Natural killer cell treated with Interleukin-12 subunit alpha and Interleukin-12 subunit beta and Interleukin-15 and Interleukin-18, amount 100 ng/mL, for 72 hours (primary cell): ENCODE results near the gene RCN1. TPM values are rescaled to one million over a fixed set of nuclear protein-coding genes. Genes with fewer than 3 reads are reported as not detected.
"Not testable (repeated sequence)": the region's sequence is repeated elsewhere in the genome, so short reads cannot be mapped to it uniquely, and the experiment has no call there.

ENCODE experiments used
- ATAC-seq, 2 donors: fragments of 150-1000 bp; cut with Tn5 transposase in 1 of 2; sonication (Bioruptor Pico), chemical (Tn5 transposase) in 1 of 2; 2 replicates each; pipeline ENCODE4 v1.10.0; 2021
- DNase-seq: peaks from one replicate; pipeline ENCODE4 v3.0.0; 2022; ENCODE audit warnings: low spot score
- H3K27ac Mint-ChIP-seq, 2 donors: 1 replicate in 1 of 2; 2 replicates in 1 of 2; pipeline ENCODE4 v1.8.0; 2022; ENCODE audit warnings: mixed read lengths in 2 of 2, mild to moderate bottlenecking in 1 of 2, moderate library complexity in 1 of 2
- H3K27me3 Mint-ChIP-seq, 2 donors: 1 replicate in 1 of 2; 2 replicates in 1 of 2; pipeline ENCODE4 v1.8.0; 2022; ENCODE audit warnings: mixed read lengths in 2 of 2
- H3K36me3 Mint-ChIP-seq: one replicate; pipeline ENCODE4 v1.8.0; 2022; ENCODE audit warnings: mixed read lengths
- H3K4me1 Mint-ChIP-seq, 2 donors: 1 replicate in 1 of 2; 2 replicates in 1 of 2; pipeline ENCODE4 v1.8.0; 2022; ENCODE audit warnings: low read depth in 2 of 2, mixed read lengths in 2 of 2, mild to moderate bottlenecking in 1 of 2
- H3K4me3 Mint-ChIP-seq: one replicate; pipeline ENCODE4 v1.8.0; 2022; ENCODE audit warnings: mixed read lengths
- H3K9me3 Mint-ChIP-seq: 2 replicates; pipeline ENCODE4 v1.8.0; 2022; ENCODE audit warnings: mixed read lengths
- total RNA-seq, 2 donors: library from RNA; stranded (reverse); gene quantifications; one replicate each; pipeline ENCODE4 v1.2.3, GENCODE V29; 2022

RCN1 gene
- total RNA-seq, 2 donors from 2014 or later = 22.8 to 25.7 TPM

- H3K4me3 Mint-ChIP-seq = no peak overlapping the region
- no peak for ATAC-seq
- H3K27me3 Mint-ChIP-seq = peaks cover 0 to 8% of the 10 kb centered on the region in 2 donors
- no peak for DNase-seq
- no peak overlapping the region for H3K27ac Mint-ChIP-seq
- peaks cover 2% of the 10 kb centered on the region for H3K36me3 Mint-ChIP-seq
- peaks cover 0 to 2% of the 10 kb centered on the region in 2 donors for H3K4me1 Mint-ChIP-seq
- H3K9me3 Mint-ChIP-seq = no peaks in the 10 kb centered on the region
Measured at GRCh38 chr11:32109138-32109537, 18.3 kb downstream of the RCN1 start.

- Mint-ChIP-seq H3K4me3 (no peak overlapping the region), H3K36me3 (no peaks in the 10 kb centered on the region), H3K27me3 (peaks cover 0 to 8% of the 10 kb centered on the region in 2 donors), H3K27ac (no peak overlapping the region), H3K9me3 (no peaks in the 10 kb centered on the region), H3K4me1 (peaks cover 0 to 2% of the 10 kb centered on the region in 2 donors)
- ATAC-seq = no peak
- no peak for DNase-seq
Measured at GRCh38 chr11:32109592-32109991, 18.7 kb downstream of the RCN1 start.

- ATAC-seq (no peak), DNase-seq (no peak)
- Mint-ChIP-seq H3K4me3 (no peak overlapping the region), H3K27ac (no peak overlapping the region), H3K27me3 (peaks cover 0 to 12% of the 10 kb centered on the region in 2 donors), H3K36me3 (no peaks in the 10 kb centered on the region), H3K9me3 (no peaks in the 10 kb centered on the region), H3K4me1 (peaks cover 2 to 7% of the 10 kb centered on the region in 2 donors)
Measured at GRCh38 chr11:32110795-32111194, 19.9 kb downstream of the RCN1 start.

DNA sequence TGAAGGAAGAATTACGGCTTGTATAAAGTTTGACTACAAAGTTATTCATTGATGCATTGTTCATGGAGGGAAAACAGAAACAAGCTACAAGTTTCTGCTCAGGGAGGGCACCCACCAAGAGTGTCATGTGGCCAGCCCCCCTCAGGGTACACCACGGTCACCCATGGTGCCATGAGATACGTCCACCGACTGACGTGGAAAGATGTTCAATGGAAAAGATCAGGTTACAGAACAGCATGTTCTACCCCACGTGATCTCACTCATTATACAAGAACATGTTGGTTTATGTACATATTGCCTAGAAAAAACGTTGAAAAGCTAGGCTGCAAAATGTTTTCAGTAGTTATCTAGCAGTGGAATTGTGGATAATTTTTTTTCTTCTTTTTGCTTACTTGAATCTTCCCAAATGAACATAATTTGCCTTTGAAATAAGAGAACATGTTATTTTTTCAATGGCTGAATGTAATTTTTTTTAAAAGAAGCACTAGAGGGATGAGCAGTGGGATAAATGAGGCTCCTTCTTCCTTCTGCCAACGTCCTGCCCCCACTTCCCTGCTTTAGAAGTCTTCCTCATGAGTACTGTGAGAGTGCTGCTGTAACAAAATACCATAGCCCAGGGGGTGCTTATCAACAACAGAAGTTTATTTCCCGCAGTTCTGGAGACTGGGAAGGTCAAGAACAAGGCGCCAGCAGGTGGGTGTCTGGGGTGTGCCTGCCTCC is 22.5 kb downstream of the RCN1 start:
- ATAC-seq (no peak), DNase-seq (no peak)
- H3K9me3 Mint-ChIP-seq = no peaks in the 10 kb centered on the region
- peaks cover 12 to 24% of the 10 kb centered on the region in 2 donors for H3K4me1 Mint-ChIP-seq
- H3K4me3 Mint-ChIP-seq = no peak overlapping the region
- H3K27ac Mint-ChIP-seq = no peak overlapping the region
- H3K36me3 Mint-ChIP-seq = no peaks in the 10 kb centered on the region
- H3K27me3 Mint-ChIP-seq = peaks cover 0 to 12% of the 10 kb centered on the region in 2 donors

GRCh38 chr11:32113920-32114203 is 23.0 kb downstream of the RCN1 start:
- Mint-ChIP-seq H3K27ac (no peak overlapping the region), H3K36me3 (no peaks in the 10 kb centered on the region), H3K4me3 (no peak overlapping the region), H3K4me1 (peaks cover 12 to 24% of the 10 kb centered on the region in 2 donors), H3K27me3 (peaks cover 0 to 12% of the 10 kb centered on the region in 2 donors), H3K9me3 (no peaks in the 10 kb centered on the region)
- DNase-seq (no peak), ATAC-seq (no peak)

- peaks cover 3% of the 10 kb centered on the region for H3K36me3 Mint-ChIP-seq
- peaks cover 14 to 26% of the 10 kb centered on the region in 2 donors for H3K4me1 Mint-ChIP-seq
- no peak overlapping the region for H3K4me3 Mint-ChIP-seq
- H3K27ac Mint-ChIP-seq = peak overlapping the region in 1 of 2 donors; percentile 82
- DNase-seq = no peak
- no peak for ATAC-seq
- peaks cover 0 to 12% of the 10 kb centered on the region in 2 donors for H3K27me3 Mint-ChIP-seq
- no peaks in the 10 kb centered on the region for H3K9me3 Mint-ChIP-seq
Measured at GRCh38 chr11:32115446-32115845, 24.6 kb downstream of the RCN1 start.

DNA sequence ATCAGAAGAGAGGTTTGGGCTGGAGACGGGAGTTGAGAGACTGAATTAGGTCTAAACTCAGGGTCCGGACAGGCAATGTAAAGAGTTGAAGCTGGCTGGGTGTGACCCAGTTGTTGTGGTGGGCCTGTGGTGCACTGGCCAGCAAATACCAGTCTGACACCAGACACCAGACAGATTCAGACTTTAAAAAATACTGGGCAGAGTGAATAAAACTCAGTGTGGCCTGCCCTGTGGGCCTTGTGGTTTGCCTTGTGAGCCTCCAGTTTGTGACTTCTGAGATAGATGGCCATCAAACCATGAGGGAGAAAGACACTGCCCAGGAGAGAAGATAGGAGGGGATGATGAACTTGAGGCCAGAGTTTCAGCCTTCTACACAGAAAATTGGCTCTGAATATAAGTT is 25.8 kb downstream of the RCN1 start:
- ATAC-seq (peak in 1 of 2 donors; percentile 52), DNase-seq (no peak)
- peaks cover 24 to 34% of the 10 kb centered on the region in 2 donors for H3K4me1 Mint-ChIP-seq
- H3K9me3 Mint-ChIP-seq = no peaks in the 10 kb centered on the region
- H3K4me3 Mint-ChIP-seq = no peak overlapping the region
- H3K27me3 Mint-ChIP-seq = peaks cover 0 to 12% of the 10 kb centered on the region in 2 donors
- peak overlapping the region; percentile 30 to 82 for H3K27ac Mint-ChIP-seq
- peaks cover 5% of the 10 kb centered on the region for H3K36me3 Mint-ChIP-seq

GRCh38 chr11:32118025-32118974 is 27.4 kb downstream of the RCN1 start:
- H3K27me3 Mint-ChIP-seq = peaks cover 0 to 7% of the 10 kb centered on the region in 2 donors
- H3K27ac Mint-ChIP-seq = no peak overlapping the region
- DNase-seq (no peak), ATAC-seq (no peak)
- peaks cover 5% of the 10 kb centered on the region for H3K36me3 Mint-ChIP-seq
- no peaks in the 10 kb centered on the region for H3K9me3 Mint-ChIP-seq
- H3K4me1 Mint-ChIP-seq = peaks cover 35 to 43% of the 10 kb centered on the region in 2 donors
- H3K4me3 Mint-ChIP-seq = no peak overlapping the region

DNA sequence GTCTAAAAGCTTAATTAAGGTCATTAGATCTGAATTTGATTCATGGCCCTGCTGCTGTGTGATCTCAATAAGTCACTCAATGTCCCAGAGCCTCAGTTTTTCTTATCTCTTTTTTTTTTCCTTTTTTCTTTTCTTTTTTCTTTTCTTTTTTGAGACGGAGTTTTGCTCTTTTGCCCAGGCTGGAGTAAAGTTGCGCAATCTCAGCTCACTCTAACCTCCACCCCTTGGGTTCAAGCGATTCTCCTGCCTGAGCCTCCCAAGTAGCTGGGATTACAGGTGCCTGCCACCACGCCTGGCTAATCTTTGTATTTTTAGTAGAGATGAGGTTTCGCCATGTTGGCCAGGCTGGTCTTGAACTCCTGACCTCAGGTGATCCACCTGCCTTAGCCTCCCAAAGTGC is 28.3 kb downstream of the RCN1 start:
- H3K27me3 Mint-ChIP-seq, ATAC-seq, H3K9me3 Mint-ChIP-seq, DNase-seq, H3K4me3 Mint-ChIP-seq, H3K36me3 Mint-ChIP-seq: not testable (repeated sequence)
- peak overlapping the region in 1 of 2 donors; percentile 2 for H3K27ac Mint-ChIP-seq
- H3K4me1 Mint-ChIP-seq = peaks cover 36 to 43% of the 10 kb centered on the region in 2 donors

DNA sequence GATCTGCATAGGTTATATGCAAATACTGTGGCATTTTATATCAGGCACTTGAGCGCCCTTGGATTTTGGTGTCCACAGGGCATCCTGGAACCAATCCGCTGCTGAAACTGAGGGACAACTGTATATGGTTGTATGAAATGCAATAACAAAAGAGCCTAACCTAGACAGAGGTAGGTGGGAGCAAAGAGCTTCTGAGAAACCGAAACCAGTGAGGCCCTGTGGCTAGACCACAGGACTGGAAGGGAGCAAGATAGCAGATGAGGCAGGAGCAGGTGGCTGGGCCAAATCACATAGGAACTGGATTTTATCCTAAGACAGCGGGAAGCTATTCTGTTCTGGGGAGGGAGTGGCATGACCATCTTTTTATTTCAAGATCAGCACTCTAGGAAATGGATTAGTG is 30.1 kb downstream of the RCN1 start:
- H3K4me3 Mint-ChIP-seq = peak overlapping the region; percentile 58
- no peak for DNase-seq
- peak overlapping the region in 1 of 2 donors; percentile 6 for H3K27ac Mint-ChIP-seq
- ATAC-seq = peak; percentile 60 to 64
- H3K4me1 Mint-ChIP-seq = peaks cover 36 to 40% of the 10 kb centered on the region in 2 donors
- peaks cover 11 to 20% of the 10 kb centered on the region in 2 donors for H3K27me3 Mint-ChIP-seq
- peaks cover 17% of the 10 kb centered on the region for H3K36me3 Mint-ChIP-seq
- H3K9me3 Mint-ChIP-seq = peaks cover 1% of the 10 kb centered on the region

DNA sequence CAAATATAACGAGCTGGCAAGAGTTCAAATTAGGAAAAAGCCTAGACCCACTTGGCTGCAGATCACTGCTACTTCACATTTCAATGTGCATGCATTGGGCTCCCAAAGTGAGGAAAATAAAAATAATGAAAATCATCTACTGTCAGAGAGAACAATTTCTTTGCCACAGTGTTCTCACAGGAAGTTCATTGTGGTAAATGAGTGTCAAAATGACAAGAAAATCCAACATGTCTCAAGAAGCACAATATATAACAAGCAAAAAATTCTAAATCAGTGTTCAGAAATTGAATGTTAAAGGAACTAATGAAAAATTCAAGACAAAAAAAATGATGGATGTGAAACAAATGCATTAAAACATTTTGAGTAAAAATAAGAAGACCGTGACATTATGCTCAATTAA is 31.3 kb downstream of the RCN1 start:
- Mint-ChIP-seq H3K4me3 (peak overlapping the region; percentile 28), H3K27me3 (peaks cover 14 to 23% of the 10 kb centered on the region in 2 donors), H3K4me1 (peaks cover 29% of the 10 kb centered on the region in 2 donors), H3K27ac (peak overlapping the region in 1 of 2 donors; percentile 2), H3K9me3 (peaks cover 3% of the 10 kb centered on the region), H3K36me3 (peaks cover 21% of the 10 kb centered on the region)
- DNase-seq (no peak), ATAC-seq (peak in 1 of 2 donors; percentile 62)

DNA sequence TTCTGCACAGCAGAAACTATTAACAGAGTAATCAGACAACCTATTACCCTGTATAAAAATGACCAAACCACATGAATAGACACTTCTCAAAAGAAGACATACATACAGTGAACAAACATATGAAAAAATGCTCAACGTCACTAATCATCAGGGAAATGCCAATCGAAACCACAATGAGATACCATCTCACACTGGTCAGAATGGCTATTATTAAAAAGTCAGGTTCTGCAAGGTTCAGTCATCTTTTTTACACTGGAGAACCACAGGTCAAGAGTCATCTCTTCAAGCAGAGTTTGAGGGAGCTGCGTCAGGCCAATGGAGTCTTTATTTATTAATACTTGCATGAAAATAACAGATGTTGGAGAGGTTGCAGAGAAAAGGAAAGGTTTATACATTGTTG is 40.4 kb downstream of the RCN1 start:
- H3K4me3 Mint-ChIP-seq = no peak overlapping the region
- ATAC-seq = no peak

DNA sequence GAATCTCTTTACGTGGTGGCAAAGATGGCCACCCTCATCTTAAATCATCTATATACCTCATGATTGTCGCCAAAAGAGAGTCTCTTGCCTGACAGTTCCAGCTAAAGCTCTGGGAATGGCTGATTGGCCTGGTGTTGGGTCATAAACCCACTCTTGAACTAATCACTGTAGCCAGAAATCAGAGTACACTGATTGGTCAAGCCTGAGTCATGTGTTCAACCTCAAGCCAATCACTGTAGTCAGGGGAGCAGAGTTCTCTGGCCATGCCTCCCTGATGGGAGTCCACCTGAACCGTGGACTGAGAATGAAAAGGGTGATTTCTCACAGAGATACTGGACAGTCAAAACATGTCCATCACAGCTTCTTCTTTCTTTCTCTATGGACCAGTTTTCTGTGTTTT is 45.8 kb downstream of the RCN1 start:
- no peaks in the 10 kb centered on the region for H3K9me3 Mint-ChIP-seq
- H3K4me3 Mint-ChIP-seq = no peak overlapping the region
- no peak overlapping the region for H3K27ac Mint-ChIP-seq
- no peak for ATAC-seq
- H3K36me3 Mint-ChIP-seq = no peaks in the 10 kb centered on the region
- DNase-seq = no peak
- peaks cover 6 to 8% of the 10 kb centered on the region in 2 donors for H3K27me3 Mint-ChIP-seq
- no peaks in the 10 kb centered on the region for H3K4me1 Mint-ChIP-seq

More for the DNA sequence above, 40.4 kb downstream of the RCN1 start:
- no peaks in the 10 kb centered on the region for H3K9me3 Mint-ChIP-seq
- peaks cover 5% of the 10 kb centered on the region for H3K36me3 Mint-ChIP-seq
- H3K4me1 Mint-ChIP-seq = no peaks in the 10 kb centered on the region
- no peak for DNase-seq
- H3K27me3 Mint-ChIP-seq = peaks cover 25 to 27% of the 10 kb centered on the region in 2 donors
- no peak overlapping the region for H3K27ac Mint-ChIP-seq

DNA sequence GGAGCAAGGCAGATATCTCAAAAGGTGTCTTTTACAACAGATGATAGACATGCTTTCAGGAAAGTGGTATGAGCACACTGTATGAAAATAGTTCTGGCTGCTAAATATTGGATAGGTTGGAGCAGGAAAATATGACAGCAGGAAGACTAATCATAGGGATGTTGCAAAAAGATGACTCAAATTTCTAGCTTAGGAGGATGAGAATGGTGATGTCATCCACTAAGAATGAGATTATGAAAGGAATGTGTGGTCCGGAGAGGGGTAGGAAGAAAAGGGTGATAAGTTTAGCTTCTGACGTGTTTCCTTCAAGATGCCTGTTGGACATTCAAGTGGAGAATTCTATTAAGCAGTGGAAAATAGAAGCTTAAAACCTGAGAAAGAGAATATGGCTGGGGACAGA is 46.4 kb downstream of the RCN1 start:
- Mint-ChIP-seq H3K4me3 (no peak overlapping the region), H3K4me1 (peaks cover 4 to 5% of the 10 kb centered on the region in 2 donors), H3K27ac (no peak overlapping the region), H3K36me3 (no peaks in the 10 kb centered on the region), H3K9me3 (no peaks in the 10 kb centered on the region), H3K27me3 (peaks cover 4 to 8% of the 10 kb centered on the region in 2 donors)
- ATAC-seq (no peak), DNase-seq (no peak)
